Keratinocyte (primary cell): ENCODE data around the gene MOCS1. TPM values are rescaled to one million over a fixed set of nuclear protein-coding genes. Genes with fewer than 3 reads are reported as not detected.

Experiments used
- DNase-seq: peaks from one replicate; pipeline ENCODE4 v3.0.0-alpha.2; 2011; ENCODE audit warnings: low read depth, missing footprints, low spot score
- FAIRE-seq: peaks from 2 replicates; lab custom pipeline; 2011; peaks lifted over from hg19 to GRCh38; lab: Jason Lieb, UNC
- H2AFZ ChIP-seq: 2 replicates; pipeline ENCODE4 v1.6.0; 2012; ENCODE audit warnings: low read length, control low read depth, inconsistent platforms; ENCODE audit not compliant: control insufficient read depth
- H3K27ac ChIP-seq: 2 replicates; pipeline ENCODE4 v1.5.1; 2011; ENCODE audit warnings: low read length; ENCODE audit not compliant: control insufficient read depth, insufficient read depth
- H3K27me3 ChIP-seq: 3 replicates; pipeline ENCODE4 v1.6.0; 2011; ENCODE audit warnings: low read length; ENCODE audit not compliant: control insufficient read depth, insufficient read depth; ENCODE audit errors: extremely low read depth
- H3K36me3 ChIP-seq, 2 experiments: 2 replicates in 1 of 2; 3 replicates in 1 of 2; pipeline ENCODE4 v1.5.1; 2011; ENCODE audit warnings: low read length in 2 of 2, mild to moderate bottlenecking in 1 of 2; ENCODE audit not compliant: control insufficient read depth in 2 of 2, insufficient read depth in 2 of 2; ENCODE audit errors: extremely low read depth in 1 of 2
- H3K4me1 ChIP-seq: 3 replicates; pipeline ENCODE4 v1.5.1; 2011; ENCODE audit warnings: low read length; ENCODE audit not compliant: control insufficient read depth, insufficient read depth; ENCODE audit errors: extremely low read depth
- H3K4me2 ChIP-seq: 3 replicates; pipeline ENCODE4 v1.6.0; 2011; ENCODE audit warnings: low read depth, low read length; ENCODE audit not compliant: control insufficient read depth, insufficient read depth; ENCODE audit errors: extremely low read depth
- H3K4me3 ChIP-seq, 3 experiments: fragments of 200-600 bp in 1 of 3; sonication (generic) in 1 of 3; 2 replicates in 2 of 3; 3 replicates in 1 of 3; pipeline ENCODE4 v1.5.1; 2011 to 2016; ENCODE audit warnings: low read length in 3 of 3, mild to moderate bottlenecking in 3 of 3, control low read depth in 2 of 3, inconsistent platforms in 1 of 3, low read depth in 1 of 3, mixed read lengths in 1 of 3, mixed run types in 1 of 3, moderate library complexity in 1 of 3; ENCODE audit not compliant: control insufficient read depth in 2 of 3, insufficient read depth in 2 of 3; ENCODE audit errors: extremely low read depth in 1 of 3
- H3K79me2 ChIP-seq: 2 replicates; pipeline ENCODE4 v1.6.0; 2012; ENCODE audit warnings: low read length; ENCODE audit not compliant: control insufficient read depth, insufficient read depth
- H3K9ac ChIP-seq: 3 replicates; pipeline ENCODE4 v1.6.0; 2011; ENCODE audit warnings: low read length; ENCODE audit not compliant: control insufficient read depth, insufficient read depth; ENCODE audit errors: extremely low read depth
- H3K9me1 ChIP-seq: 3 replicates; pipeline ENCODE4 v1.6.0; 2011; ENCODE audit warnings: low read length; ENCODE audit not compliant: control insufficient read depth, insufficient read depth; ENCODE audit errors: extremely low read depth
- H3K9me3 ChIP-seq: 2 replicates; pipeline ENCODE4 v1.5.1; 2012; ENCODE audit warnings: low read depth, low read length; ENCODE audit not compliant: control insufficient read depth
- H4K20me1 ChIP-seq: 3 replicates; pipeline ENCODE4 v1.6.0; 2011; ENCODE audit warnings: low read length; ENCODE audit not compliant: control insufficient read depth, insufficient read depth; ENCODE audit errors: extremely low read depth
- CTCF ChIP-seq, 3 experiments: IDR thresholded peaks in 1 of 3; conservative IDR thresholded peaks in 1 of 3; optimal IDR thresholded peaks in 1 of 3; 2 replicates in 2 of 3; 3 replicates in 1 of 3; pipeline versions ENCODE3 to v1.5.1; 2011; ENCODE audit warnings: low read length in 3 of 3, mild to moderate bottlenecking in 3 of 3, moderate library complexity in 2 of 3, control low read depth in 1 of 3, inconsistent platforms in 1 of 3; ENCODE audit not compliant: insufficient read depth in 2 of 3; ENCODE audit errors: extremely low read depth in 1 of 3
- EZH2 ChIP-seq: IDR thresholded peaks from one replicate; pipeline ENCODE4 v1.6.1; 2012; ENCODE audit warnings: inconsistent platforms, mild to moderate bottlenecking, low read length, moderate library complexity
- dilution Hi-C: fragments of 300-500 bp; cut with MboI; formaldehyde crosslinking; loops from one replicate; pipeline ENCODE4 v1.7.0; 2020; ENCODE audit warnings: low sequenced_read_pairs; ENCODE audit not compliant: extremely low pct_ligation_motif_present
- polyA plus RNA-seq, 5 experiments: library from polyadenylated mRNA; depleted of rRNA in 3 of 5; stranded (reverse) in 3 of 5; stranded (forward) in 1 of 5; unstranded in 1 of 5; fragments of >200 nt; gene quantifications; 1 replicate in 1 of 5; 2 replicates in 3 of 5; 3 replicates in 1 of 5; pipeline versions ENCODE4 v1.2.1 to v1.2.3, GENCODE V29; 2011 to 2012; ENCODE audit warnings: missing spikeins in 2 of 5, low read depth in 1 of 5, low replicate concordance in 1 of 5

The MOCS1 gene
- polyA plus RNA-seq, 1 donor (not counting 4 experiments of a cell fraction or from before 2014, with no cell fraction given), result 2.2 TPM

- H3K4me2 ChIP-seq, result no peak overlapping the region
- FAIRE-seq (no peak), DNase-seq (no peak)
- no peak overlapping the region for H3K9ac ChIP-seq
- H3K27me3 ChIP-seq, result no peaks in the 10 kb centered on the region
- no peak overlapping the region for H3K4me3 ChIP-seq
- no peaks in the 10 kb centered on the region for H3K79me2 ChIP-seq
- no peak overlapping the region for H3K27ac ChIP-seq
- no peak overlapping the region for H2AFZ ChIP-seq
- H3K4me1 ChIP-seq, result no peaks in the 10 kb centered on the region
- no peaks in the 10 kb centered on the region for H3K36me3 ChIP-seq
- H4K20me1 ChIP-seq, result no peaks in the 10 kb centered on the region
- no peaks in the 10 kb centered on the region for H3K9me3 ChIP-seq
- dilution Hi-C loops, result no loop called here
- TF ChIP-seq CTCF (optimal IDR thresholded peaks at IDR 0.05 in 1 of 3, IDR thresholded peaks at IDR 0.05 in 1 of 3, conservative IDR thresholded peaks at IDR 0.05 in 1 of 3; ENCODE audit: extremely low read depth in 1 of 3, insufficient read depth in 2 of 3, low read length in 3 of 3), result no peak
- TF ChIP-seq EZH2, result no peak
- no peaks in the 10 kb centered on the region for H3K9me1 ChIP-seq
Measured at GRCh38 chr6:39889229-39889628, 45.0 kb downstream of the MOCS1 start.

GRCh38 chr6:39887692-39888450 is 46.4 kb downstream of the MOCS1 start:
- Histone ChIP-seq H3K27me3 (no peaks in the 10 kb centered on the region), H3K36me3 (no peaks in the 10 kb centered on the region), H3K27ac (no peak overlapping the region), H3K79me2 (no peaks in the 10 kb centered on the region), H3K4me1 (no peaks in the 10 kb centered on the region), H3K4me2 (no peak overlapping the region), H3K9ac (no peak overlapping the region), H4K20me1 (no peaks in the 10 kb centered on the region), H3K9me1 (no peaks in the 10 kb centered on the region), H2AFZ (no peak overlapping the region), H3K4me3 (no peak overlapping the region), H3K9me3 (no peaks in the 10 kb centered on the region)
- no peak for FAIRE-seq
- no peak for TF ChIP-seq EZH2
- TF ChIP-seq CTCF (optimal IDR thresholded peaks at IDR 0.05 in 1 of 3, IDR thresholded peaks at IDR 0.05 in 1 of 3, conservative IDR thresholded peaks at IDR 0.05 in 1 of 3; ENCODE audit: extremely low read depth in 1 of 3, insufficient read depth in 2 of 3, low read length in 3 of 3), result no peak
- no peak for DNase-seq
- dilution Hi-C loops, result no loop called here
